NCI-H1694 treated with DMSO at 0.1 percent for 48 hours (cell line): ENCODE measurements around the gene AQP12B.
A peak's percentile ranks its signal among the peaks of the same experiment; 100 is the strongest.
"Not testable (repeated sequence)": the region's sequence is repeated elsewhere in the genome, so short reads cannot be mapped to it uniquely, and the experiment has no call there.

Source experiments
- DNase-seq: peaks from one replicate; lab custom pipeline; 2025; lab: John Stamatoyannopoulos, UW

AQP12B gene

GRCh38 chr2:240683329-240683979 is 769 bp upstream of the AQP12B start:
- not testable (repeated sequence) for DNase-seq

GRCh38 chr2:240680185-240680584 is 2.5 kb downstream of the AQP12B start:
- DNase-seq = not testable (repeated sequence)

- not testable (repeated sequence) for DNase-seq
Measured at GRCh38 chr2:240678909-240679308, 3.8 kb downstream of the AQP12B start.

GRCh38 chr2:240678043-240678442 is 4.6 kb downstream of the AQP12B start:
- DNase-seq = not testable (repeated sequence)

GRCh38 chr2:240675345-240675744 is 7.3 kb downstream of the AQP12B start:
- not testable (repeated sequence) for DNase-seq

GRCh38 chr2:240674461-240675184 is 8.1 kb downstream of the AQP12B start:
- DNase-seq = peak; percentile 7

GRCh38 chr2:240672701-240673190 is 9.9 kb downstream of the AQP12B start:
- no peak for DNase-seq

GRCh38 chr2:240672076-240672700 is 10.5 kb downstream of the AQP12B start:
- no peak for DNase-seq

GRCh38 chr2:240670950-240671349 is 11.7 kb downstream of the AQP12B start:
- DNase-seq = no peak

GRCh38 chr2:240670402-240670801 is 12.3 kb downstream of the AQP12B start:
- no peak for DNase-seq

- DNase-seq = no peak
Measured at GRCh38 chr2:240664622-240665021, 18.1 kb downstream of the AQP12B start.

- DNase-seq = no peak
Measured at GRCh38 chr2:240663546-240664190, 19.0 kb downstream of the AQP12B start.

- no peak for DNase-seq
Measured at GRCh38 chr2:240662681-240663080, 20.0 kb downstream of the AQP12B start.

GRCh38 chr2:240659883-240660282 is 22.8 kb downstream of the AQP12B start:
- DNase-seq = not testable (repeated sequence)

GRCh38 chr2:240655931-240656886 is 26.5 kb downstream of the AQP12B start:
- DNase-seq = no peak

GRCh38 chr2:240651185-240651584 is 31.5 kb downstream of the AQP12B start:
- no peak for DNase-seq

GRCh38 chr2:240650254-240650965 is 32.3 kb downstream of the AQP12B start:
- no peak for DNase-seq

GRCh38 chr2:240649331-240649730 is 33.4 kb downstream of the AQP12B start:
- no peak for DNase-seq

- DNase-seq = no peak
Measured at GRCh38 chr2:240648650-240649275, 33.9 kb downstream of the AQP12B start.

- no peak for DNase-seq
Measured at GRCh38 chr2:240648155-240648649, 34.5 kb downstream of the AQP12B start.
